Activated T-helper 9 cell treated with anti-CD3 and anti-CD28 coated beads, Interleukin-2, amount 50 U/mL, for 16 hours (primary cell): Measurements from ENCODE around the gene KCTD1.

Experiments
- DNase-seq: peaks from one replicate; pipeline ENCODE4 v3.0.0-alpha.2; 2020; ENCODE audit warnings: low read depth

The KCTD1 gene

GRCh38 chr18:26425148-26425531 is 123.2 kb downstream of the KCTD1 start:
- no peak for DNase-seq

GRCh38 chr18:26424428-26425147 is 123.8 kb downstream of the KCTD1 start:
- DNase-seq, result no peak

- no peak for DNase-seq
Measured at GRCh38 chr18:26422472-26423162, 125.7 kb downstream of the KCTD1 start.

- no peak for DNase-seq
Measured at GRCh38 chr18:26421931-26422330, 126.4 kb downstream of the KCTD1 start.

- DNase-seq, result no peak
Measured at GRCh38 chr18:26421503-26421902, 126.8 kb downstream of the KCTD1 start.

GRCh38 chr18:26419746-26420145 is 128.6 kb downstream of the KCTD1 start:
- DNase-seq, result no peak

GRCh38 chr18:26418225-26418624 is 130.1 kb downstream of the KCTD1 start:
- no peak for DNase-seq

GRCh38 chr18:26417190-26417589 is 131.2 kb downstream of the KCTD1 start:
- DNase-seq, result no peak

GRCh38 chr18:26416652-26417150 is 131.7 kb downstream of the KCTD1 start:
- DNase-seq, result no peak

- no peak for DNase-seq
Measured at GRCh38 chr18:26415631-26416030, 132.7 kb downstream of the KCTD1 start.

- DNase-seq, result no peak
Measured at GRCh38 chr18:26414901-26415440, 133.4 kb downstream of the KCTD1 start.

- no peak for DNase-seq
Measured at GRCh38 chr18:26409091-26409490, 139.3 kb downstream of the KCTD1 start.

GRCh38 chr18:26407736-26408601 is 140.4 kb downstream of the KCTD1 start:
- no peak for DNase-seq

- no peak for DNase-seq
Measured at GRCh38 chr18:26406854-26407517, 141.4 kb downstream of the KCTD1 start.

- DNase-seq, result no peak
Measured at GRCh38 chr18:26406324-26406723, 142.0 kb downstream of the KCTD1 start.

GRCh38 chr18:26405190-26405801 is 143.1 kb downstream of the KCTD1 start:
- DNase-seq, result no peak
